ENCODE data around the gene EXOSC2. TPM values are rescaled to one million over a fixed set of nuclear protein-coding genes. Genes with fewer than 3 reads are reported as not detected.
A peak's percentile ranks its signal among the peaks of the same experiment; 100 is the strongest.

Gene EXOSC2
- total and polyA plus RNA-seq, 2 of the 13 experiments (the other 11 are each of a cell fraction or from before 2014, with no cell fraction given), result 27.5 to 63.8 TPM

GRCh38 chr9:130712564-130713285 lies 19.1 kb downstream of the EXOSC2 start (continued):
- TF ChIP-seq ARID4A (CRISPR knock-in tag; IDR thresholded peaks at IDR 0.05; ENCODE audit: borderline replicate concordance) (peak; percentile 77; the same call in 1 of the 2 replicates), SOX6 (IDR thresholded peaks at IDR 0.05) (no peak), SOX6 (CRISPR knock-in tag; IDR thresholded peaks at IDR 0.05) (peak; percentile 66), ZBTB43 (CRISPR knock-in tag; conservative IDR thresholded peaks at IDR 0.05) (no peak), ELF1 (CRISPR knock-in tag; IDR thresholded peaks at IDR 0.05) (peak; percentile 78), ZNF382 (CRISPR knock-in tag; IDR thresholded peaks at IDR 0.05; ENCODE audit: borderline replicate concordance) (no peak), ARID2 (CRISPR knock-in tag; IDR thresholded peaks at IDR 0.05; ENCODE audit: borderline replicate concordance) (no peak), USF2 (IDR thresholded peaks at IDR 0.05; ENCODE audit: low read depth, low read length) (0 out of 2 replicates have a peak, but pooled peaks have one; percentile 8), USF2 (CRISPR knock-in tag; IDR thresholded peaks at IDR 0.05; ENCODE audit: borderline replicate concordance) (no peak), AGO2 (optimal IDR thresholded peaks at IDR 0.05; ENCODE audit: low read depth, low read length) (no peak), HES4 (CRISPR knock-in tag; IDR thresholded peaks at IDR 0.05; ENCODE audit: borderline replicate concordance) (0 out of 2 replicates have a peak, but pooled peaks have one; percentile 76), KLF12 (CRISPR knock-in tag; IDR thresholded peaks at IDR 0.05; ENCODE audit: borderline replicate concordance) (0 out of 2 replicates have a peak, but pooled peaks have one; percentile 27), POLR2AphosphoS5 (IDR thresholded peaks at IDR 0.05; ENCODE audit: low read depth, low read length) (peak; percentile 54; the same call in 1 of the 2 replicates), BORCS8-MEF2B (CRISPR knock-in tag; IDR thresholded peaks at IDR 0.05) (no peak), ZNF207 (IDR thresholded peaks at IDR 0.05; ENCODE audit: borderline replicate concordance) (no peak)
- TF ChIP-seq, protein P1, sequence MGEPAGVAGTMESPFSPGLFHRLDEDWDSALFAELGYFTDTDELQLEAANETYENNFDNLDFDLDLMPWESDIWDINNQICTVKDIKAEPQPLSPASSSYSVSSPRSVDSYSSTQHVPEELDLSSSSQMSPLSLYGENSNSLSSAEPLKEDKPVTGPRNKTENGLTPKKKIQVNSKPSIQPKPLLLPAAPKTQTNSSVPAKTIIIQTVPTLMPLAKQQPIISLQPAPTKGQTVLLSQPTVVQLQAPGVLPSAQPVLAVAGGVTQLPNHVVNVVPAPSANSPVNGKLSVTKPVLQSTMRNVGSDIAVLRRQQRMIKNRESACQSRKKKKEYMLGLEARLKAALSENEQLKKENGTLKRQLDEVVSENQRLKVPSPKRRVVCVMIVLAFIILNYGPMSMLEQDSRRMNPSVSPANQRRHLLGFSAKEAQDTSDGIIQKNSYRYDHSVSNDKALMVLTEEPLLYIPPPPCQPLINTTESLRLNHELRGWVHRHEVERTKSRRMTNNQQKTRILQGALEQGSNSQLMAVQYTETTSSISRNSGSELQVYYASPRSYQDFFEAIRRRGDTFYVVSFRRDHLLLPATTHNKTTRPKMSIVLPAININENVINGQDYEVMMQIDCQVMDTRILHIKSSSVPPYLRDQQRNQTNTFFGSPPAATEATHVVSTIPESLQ (CRISPR knock-in tag; conservative IDR thresholded peaks at IDR 0.05), result no peak
- TF ChIP-seq, protein P2, sequence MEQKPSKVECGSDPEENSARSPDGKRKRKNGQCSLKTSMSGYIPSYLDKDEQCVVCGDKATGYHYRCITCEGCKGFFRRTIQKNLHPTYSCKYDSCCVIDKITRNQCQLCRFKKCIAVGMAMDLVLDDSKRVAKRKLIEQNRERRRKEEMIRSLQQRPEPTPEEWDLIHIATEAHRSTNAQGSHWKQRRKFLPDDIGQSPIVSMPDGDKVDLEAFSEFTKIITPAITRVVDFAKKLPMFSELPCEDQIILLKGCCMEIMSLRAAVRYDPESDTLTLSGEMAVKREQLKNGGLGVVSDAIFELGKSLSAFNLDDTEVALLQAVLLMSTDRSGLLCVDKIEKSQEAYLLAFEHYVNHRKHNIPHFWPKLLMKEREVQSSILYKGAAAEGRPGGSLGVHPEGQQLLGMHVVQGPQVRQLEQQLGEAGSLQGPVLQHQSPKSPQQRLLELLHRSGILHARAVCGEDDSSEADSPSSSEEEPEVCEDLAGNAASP (CRISPR knock-in tag; IDR thresholded peaks at IDR 0.05; ENCODE audit: borderline replicate concordance), result no peak; the same call in 1 of the 2 replicates
